Motor neuron (in vitro differentiated cells): Measurements from ENCODE around the gene ERC2. TPM values are rescaled to one million over a fixed set of nuclear protein-coding genes. Genes with fewer than 3 reads are reported as not detected.
A peak's percentile ranks its signal among the peaks of the same experiment; 100 is the strongest.

Experiments used
- ATAC-seq, 8 experiments: fragments of 200-7000 bp; cut with Tn5 transposase; replicated peaks in 6 of 8; 2 replicates each; pipeline ENCODE4 v1.8.0; 2021; ENCODE audit warnings: mild to moderate bottlenecking in 8 of 8, moderate library complexity in 8 of 8
- H3K27ac ChIP-seq, 2 donors: fragments of 250-450 bp; sonication (Bioruptor Pico); 2 replicates each; pipeline ENCODE4 v1.9.0; 2021; ENCODE audit warnings: antibody characterized with exemption in 2 of 2, mild to moderate bottlenecking in 2 of 2, moderate library complexity in 1 of 2
- H3K4me1 ChIP-seq, 2 donors: fragments of 250-450 bp; sonication (Bioruptor Pico); replicated peaks in 1 of 2; 2 replicates each; pipeline ENCODE4 v1.6.1; 2021; ENCODE audit warnings: antibody characterized with exemption in 2 of 2, mild to moderate bottlenecking in 2 of 2, moderate library complexity in 1 of 2
- H3K4me3 ChIP-seq, 5 donors: fragments of 250-450 bp; sonication (Bioruptor Pico); 2 replicates each; pipeline ENCODE4 v1.9.0; 2021; ENCODE audit warnings: antibody characterized with exemption in 5 of 5, mild to moderate bottlenecking in 5 of 5, moderate library complexity in 4 of 5
- WGBS, 10 experiments: fragments of 450-650 bp; shearing (Covaris generic); methylation state at CpG; one replicate each; pipeline ENCODE4 v1.0.0; 2022; 5-methylcytosine and 5-hydroxymethylcytosine counted together
- in situ Hi-C, 9 experiments: fragments of 400-800 bp; cut with MboI; loops; one replicate each; pipeline ENCODE4 v1.15.0; 2021; ENCODE audit warnings: low sequenced_read_pairs in 9 of 9, low pct_unique_long_range_greater_than_20kb in 2 of 9; ENCODE audit not compliant: unreplicated experiment in 9 of 9
- total RNA-seq, 8 experiments: library from RNA; unstranded; fragments of 300-600 nt; gene quantifications; 2 replicates each; pipeline versions ENCODE4 v1.2.3 to v1.2.4, GENCODE V29; 2022

Gene ERC2
- total RNA-seq, 8 experiments from 2014 or later: 1.0 to 28.0 (median 18.2) TPM

DNA sequence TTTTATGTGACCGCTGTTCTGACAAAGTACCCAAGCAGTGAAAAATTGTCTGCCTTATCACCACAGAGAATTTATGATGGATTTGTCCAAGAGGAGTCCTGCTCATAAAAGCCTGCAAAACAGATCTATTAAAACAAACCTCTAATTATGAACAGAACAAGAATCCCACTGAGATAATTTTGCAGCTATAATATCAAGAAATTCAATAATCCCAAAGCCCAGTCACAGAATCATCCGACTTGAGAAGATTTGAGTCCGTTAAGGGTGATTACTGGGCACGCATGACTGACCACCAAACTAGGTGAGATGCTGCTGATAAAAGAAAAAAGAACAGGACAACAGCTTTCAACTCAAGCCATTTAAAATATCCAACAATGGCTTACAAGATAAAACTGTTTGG lies 750.2 kb downstream of the ERC2 start:
- H3K4me3 ChIP-seq: no peak overlapping the region
- H3K27ac ChIP-seq: no peak overlapping the region
- WGBS, 10 experiments: 13 to 96% (median 93%) methylated on average over 2 to 4 of the region's 4 CpGs; no CpG with 5 or more reads in 3 of the 10 experiments
- in situ Hi-C loops: loop anchor here in 1 of 9 experiments (25.0 kb wide), 1 partner anchor 231 kb away; the partner anchor contains the start of gene WNT5A
- no peak for ATAC-seq
- peaks cover 0 to 2% of the 10 kb centered on the region in 2 donors for H3K4me1 ChIP-seq

DNA sequence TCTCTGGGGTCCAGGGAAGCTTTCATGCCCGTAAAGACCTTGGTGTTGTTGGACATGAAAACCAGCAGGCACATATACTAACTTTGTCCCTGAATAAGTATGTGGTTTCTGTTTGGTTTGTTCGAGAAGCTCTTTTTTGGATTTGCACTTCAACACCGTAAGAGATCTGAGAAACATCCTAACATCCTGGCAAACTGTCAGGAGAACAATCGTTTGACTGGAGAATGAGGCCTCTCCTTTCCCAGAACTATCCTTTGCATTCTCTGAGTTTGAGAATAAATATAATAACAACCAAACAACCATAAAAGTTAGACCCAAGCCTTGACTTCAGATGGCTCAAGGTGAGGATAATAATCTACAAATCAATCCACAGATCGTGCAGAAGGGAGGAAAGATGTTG lies 750.8 kb downstream of the ERC2 start:
- 26 to 100% (median 84%) methylated on average over 1 to 5 of the region's 5 CpGs for WGBS, 10 experiments
- Histone ChIP-seq H3K4me1 (peaks cover 0 to 2% of the 10 kb centered on the region in 2 donors), H3K27ac (no peak overlapping the region), H3K4me3 (no peak overlapping the region)
- in situ Hi-C loops: loop anchor here in 1 of 9 experiments (25.0 kb wide), 1 partner anchor 230 kb away; the partner anchor contains the start of gene WNT5A
- ATAC-seq: no peak

DNA sequence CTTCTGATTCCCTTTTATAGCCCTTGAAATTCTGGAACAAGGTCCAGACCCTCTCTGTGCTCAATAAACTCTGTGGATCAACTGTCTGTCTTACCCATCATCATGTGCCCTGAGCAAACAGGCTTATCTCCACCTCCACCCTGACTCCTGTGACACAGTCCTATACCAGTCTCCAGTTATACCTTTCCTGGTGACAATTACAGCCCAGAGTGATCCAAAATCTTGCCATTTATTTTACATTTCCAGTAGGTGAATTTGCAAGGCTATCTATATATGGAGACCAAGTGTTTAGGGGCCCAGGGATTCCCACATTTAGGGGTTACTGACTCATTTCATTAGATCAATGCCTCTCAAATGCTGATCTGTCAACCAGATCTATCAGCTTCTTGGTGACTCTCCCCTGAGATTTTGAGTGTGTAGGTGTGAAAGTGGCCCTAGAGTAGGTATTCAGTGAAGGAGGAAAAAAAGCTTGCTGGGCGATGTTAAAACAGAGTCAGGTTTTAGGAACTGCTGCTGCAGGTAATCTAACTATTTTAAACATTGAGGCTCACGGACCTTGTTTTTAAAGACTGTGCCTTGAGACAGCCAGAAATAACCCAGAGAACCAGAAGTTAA lies 751.5 kb downstream of the ERC2 start:
- ATAC-seq: no peak
- H3K4me3 ChIP-seq: no peak overlapping the region
- H3K4me1 ChIP-seq: peaks cover 0 to 2% of the 10 kb centered on the region in 2 donors
- H3K27ac ChIP-seq: no peak overlapping the region
- in situ Hi-C loops: loop anchor here in 1 of 9 experiments (25.0 kb wide), 1 partner anchor 229 kb away; the partner anchor contains the start of gene WNT5A
- 44 to 100% (median 85%) methylated on average over 1 to 2 of the region's 2 CpGs; no CpG with 5 or more reads in 2 of the 10 experiments for WGBS, 10 experiments

DNA sequence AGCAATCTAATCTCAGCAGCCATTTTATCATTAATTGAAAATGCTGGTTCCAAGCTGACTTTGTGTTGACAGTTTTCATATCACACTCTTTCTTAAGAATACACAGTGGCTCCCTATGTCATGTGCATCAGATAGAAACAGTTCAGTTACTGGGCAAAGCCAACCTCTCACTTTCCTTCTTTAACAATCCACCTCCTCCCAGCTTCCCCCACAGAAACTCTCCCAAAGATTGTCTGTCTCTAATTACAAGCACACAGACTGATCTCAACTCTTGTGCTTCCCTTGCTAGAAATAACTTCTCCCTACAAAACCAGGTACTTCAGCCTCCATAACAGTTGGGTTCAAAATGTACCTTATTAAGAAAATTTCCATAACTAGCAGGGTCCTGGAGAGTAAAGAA lies 752.2 kb downstream of the ERC2 start:
- H3K27ac ChIP-seq: no peak overlapping the region
- H3K4me3 ChIP-seq: no peak overlapping the region
- in situ Hi-C loops: loop anchor here in 1 of 9 experiments (25.0 kb wide), 1 partner anchor 229 kb away; the partner anchor contains the start of gene WNT5A
- peaks cover 0 to 2% of the 10 kb centered on the region in 2 donors for H3K4me1 ChIP-seq
- ATAC-seq: no peak

DNA sequence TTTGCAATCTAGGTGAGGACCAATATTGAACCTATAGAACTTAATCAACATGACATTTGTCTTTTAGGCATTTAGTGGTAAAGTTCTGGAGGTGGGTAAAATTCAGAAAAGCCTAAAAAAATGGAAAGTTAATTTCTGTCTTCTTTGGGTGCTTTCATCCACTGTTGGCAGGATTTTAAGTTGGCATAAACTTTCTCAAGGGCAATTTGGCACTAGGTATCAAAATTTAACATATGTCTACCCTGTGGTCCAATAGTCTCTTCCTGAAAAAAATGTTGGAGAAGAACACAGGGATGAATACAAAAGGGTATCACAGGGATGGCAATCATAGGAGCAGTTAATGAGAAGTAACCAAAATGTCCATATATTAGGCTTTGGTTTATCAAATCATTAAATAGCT lies 754.2 kb downstream of the ERC2 start:
- ATAC-seq: no peak
- Histone ChIP-seq H3K4me1 (no peaks in the 10 kb centered on the region), H3K4me3 (no peak overlapping the region), H3K27ac (no peak overlapping the region)
- in situ Hi-C loops: loop anchor here in 1 of 9 experiments (25.0 kb wide), 1 partner anchor 227 kb away; the partner anchor contains the start of gene WNT5A

DNA sequence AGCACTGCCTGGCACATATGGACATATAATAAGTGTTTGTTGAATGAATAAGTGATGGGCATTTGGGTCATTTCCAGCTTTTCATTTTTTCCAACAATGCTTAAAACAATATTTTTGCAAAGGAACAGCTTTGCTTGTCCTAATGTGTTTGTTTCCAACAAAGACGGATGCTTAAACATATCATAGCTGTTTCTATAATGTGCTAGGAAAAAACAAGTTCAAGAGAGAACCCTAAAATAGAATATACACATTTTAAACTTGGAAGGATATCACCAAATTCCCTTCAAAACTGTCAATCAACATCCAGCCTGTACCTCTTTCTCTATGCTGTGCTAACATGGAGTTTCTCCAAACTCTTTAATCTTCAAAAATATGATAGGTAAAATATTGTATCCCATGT lies 756.6 kb downstream of the ERC2 start:
- Histone ChIP-seq H3K4me3 (no peak overlapping the region), H3K4me1 (no peaks in the 10 kb centered on the region), H3K27ac (no peak overlapping the region)
- ATAC-seq: no peak
- in situ Hi-C loops: loop anchor here in 1 of 9 experiments (25.0 kb wide), 1 partner anchor 224 kb away; the partner anchor contains the start of gene WNT5A
- 14 to 100% (median 83%) methylated on average over 1 of the region's 1 CpG; no CpG with 5 or more reads in 2 of the 10 experiments for WGBS, 10 experiments

DNA sequence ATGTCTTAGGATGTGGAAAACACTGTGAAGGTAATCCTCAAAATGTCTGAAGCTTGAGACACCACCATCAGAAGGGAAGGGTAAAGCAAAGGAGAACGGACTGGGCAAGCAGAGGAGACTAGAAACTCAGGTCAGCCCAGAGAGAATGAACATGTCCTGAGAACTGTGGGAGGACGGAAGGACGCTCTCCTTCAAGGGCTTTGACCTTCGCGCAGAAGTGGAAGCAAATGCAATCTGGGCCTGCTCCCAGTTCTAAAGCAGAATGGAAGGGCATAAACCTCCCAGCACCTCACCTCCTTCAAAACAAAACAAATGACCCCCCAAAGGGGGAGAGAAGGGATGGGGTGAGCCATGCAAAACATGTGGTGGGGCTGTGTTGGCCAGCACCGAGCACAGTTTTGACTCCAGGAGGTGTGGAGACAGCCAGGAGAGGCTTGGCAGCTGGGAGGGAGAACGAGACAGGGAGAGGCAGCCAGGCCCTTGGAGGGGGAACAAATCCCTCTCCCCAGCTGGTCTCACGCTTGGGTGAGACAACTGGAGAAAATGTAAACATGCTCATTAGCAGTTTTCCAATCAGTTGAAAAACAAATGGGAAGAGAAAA lies 758.8 kb downstream of the ERC2 start:
- no peak for ATAC-seq
- 0 to 94% (median 71%) methylated on average over 1 to 6 of the region's 8 CpGs; no CpG with 5 or more reads in 4 of the 10 experiments for WGBS, 10 experiments
- no peaks in the 10 kb centered on the region for H3K4me1 ChIP-seq
- no peak overlapping the region for H3K27ac ChIP-seq
- H3K4me3 ChIP-seq: no peak overlapping the region
- in situ Hi-C loops: loop anchor here in 1 of 9 experiments (25.0 kb wide), 1 partner anchor 222 kb away; the partner anchor contains the start of gene WNT5A

DNA sequence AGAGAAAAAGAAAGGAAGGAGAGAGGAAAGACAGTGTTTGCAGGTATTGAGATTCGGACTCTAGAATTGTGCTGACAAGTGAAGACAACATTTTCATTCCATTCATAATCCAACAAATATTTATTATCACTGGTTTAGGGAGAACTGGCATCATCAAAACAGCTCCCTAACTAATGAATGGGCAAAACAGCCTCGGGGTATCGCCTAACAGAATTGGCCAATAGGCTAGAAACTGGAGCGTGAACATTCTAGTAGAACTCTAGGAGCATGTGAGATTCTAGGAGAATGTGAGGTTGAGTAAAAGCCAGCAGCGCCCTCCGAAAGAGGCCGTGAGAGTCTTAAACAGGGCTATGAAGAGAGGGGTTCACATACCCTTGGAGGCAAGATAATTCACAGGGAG lies 759.3 kb downstream of the ERC2 start:
- no peak for ATAC-seq
- H3K4me3 ChIP-seq: no peak overlapping the region
- WGBS, 10 experiments: 24 to 98% (median 93%) methylated on average over 1 to 7 of the region's 7 CpGs; no CpG with 5 or more reads in 1 of the 10 experiments
- H3K27ac ChIP-seq: no peak overlapping the region
- no peaks in the 10 kb centered on the region for H3K4me1 ChIP-seq
- in situ Hi-C loops: loop anchor here in 1 of 9 experiments (25.0 kb wide), 1 partner anchor 222 kb away; the partner anchor contains the start of gene WNT5A

DNA sequence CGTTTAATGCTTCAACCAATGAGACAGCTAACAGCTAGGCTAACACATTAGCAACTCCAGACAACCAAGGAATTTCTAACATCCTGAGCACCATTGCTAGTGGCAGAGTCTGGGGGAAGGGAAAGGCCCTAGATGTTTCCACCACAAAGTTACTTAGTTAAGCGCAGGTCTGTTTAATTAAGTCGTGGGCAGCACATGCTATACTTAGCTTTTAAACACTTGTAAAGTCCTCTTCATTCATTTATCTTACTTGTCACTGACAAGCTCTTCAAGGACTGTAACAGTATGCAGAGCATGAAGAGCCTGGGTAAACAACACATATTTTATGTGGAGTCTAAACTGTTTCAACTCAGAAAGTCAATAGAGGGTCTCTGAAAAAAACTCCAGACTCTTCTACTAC lies 760.0 kb downstream of the ERC2 start:
- H3K27ac ChIP-seq: no peak overlapping the region
- WGBS, 10 experiments: 0 to 90% (median 72%) methylated on average over 1 to 3 of the region's 3 CpGs; no CpG with 5 or more reads in 3 of the 10 experiments
- in situ Hi-C loops: loop anchor here in 1 of 9 experiments (25.0 kb wide), 1 partner anchor 221 kb away; the partner anchor contains the start of gene WNT5A
- no peak overlapping the region for H3K4me3 ChIP-seq
- ATAC-seq: peak in 3 of 8 experiments; percentile 51 to 95 (median 68)
- no peaks in the 10 kb centered on the region for H3K4me1 ChIP-seq

DNA sequence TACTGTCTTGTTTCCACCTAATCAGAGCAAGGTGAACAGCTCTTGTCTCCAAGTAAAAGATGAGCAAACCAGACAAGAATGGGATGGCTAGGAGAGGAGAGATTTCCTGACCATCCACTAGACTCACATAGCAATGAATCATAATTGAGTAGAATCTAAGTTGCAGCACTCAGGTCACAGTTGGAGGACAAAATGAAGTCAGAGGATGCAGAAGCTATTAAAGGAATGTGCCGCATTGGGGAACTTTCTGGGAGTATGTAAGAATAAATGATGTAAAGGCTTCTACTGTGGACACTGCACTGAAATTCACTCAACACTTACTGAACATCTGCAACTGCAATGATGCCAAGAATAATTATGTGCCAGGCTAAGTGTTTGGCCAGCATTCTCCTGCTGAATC lies 763.7 kb downstream of the ERC2 start:
- in situ Hi-C loops: loop anchor here in 1 of 9 experiments (25.0 kb wide), 1 partner anchor 217 kb away; the partner anchor contains the start of gene WNT5A
- H3K27ac ChIP-seq: no peak overlapping the region
- H3K4me1 ChIP-seq: peaks cover 0 to 15% of the 10 kb centered on the region in 2 donors
- no peak overlapping the region for H3K4me3 ChIP-seq
- 40 to 100% methylated on average over 1 of the region's 1 CpG; no CpG with 5 or more reads in 8 of the 10 experiments for WGBS, 10 experiments
- no peak for ATAC-seq

DNA sequence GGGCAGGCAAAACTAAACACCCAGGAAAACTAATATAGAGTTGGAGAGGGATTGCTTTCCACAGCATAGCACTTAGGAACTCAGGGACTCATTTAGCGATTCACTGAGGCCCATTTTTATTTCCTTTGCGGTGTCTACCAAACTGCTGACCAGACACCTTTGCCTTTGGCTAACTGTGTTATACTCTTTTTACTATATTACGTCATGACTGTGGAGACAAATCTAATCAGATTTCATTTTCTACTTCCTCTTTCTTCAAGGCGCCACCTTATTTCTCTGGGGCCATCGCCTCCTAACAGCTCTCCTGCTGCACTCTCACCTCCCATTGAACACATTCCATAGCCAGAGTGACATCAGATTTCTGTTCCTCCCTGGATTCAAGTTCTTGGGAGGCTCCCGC lies 765.4 kb downstream of the ERC2 start:
- Histone ChIP-seq H3K4me1 (peaks cover 4 to 15% of the 10 kb centered on the region in 2 donors), H3K4me3 (no peak overlapping the region), H3K27ac (no peak overlapping the region)
- no peak for ATAC-seq
- WGBS, 10 experiments: 55 to 100% (median 87%) methylated on average over 2 to 6 of the region's 6 CpGs; no CpG with 5 or more reads in 2 of the 10 experiments
- in situ Hi-C loops: loop anchor here in 1 of 9 experiments (25.0 kb wide), 1 partner anchor 216 kb away; the partner anchor contains the start of gene WNT5A

DNA sequence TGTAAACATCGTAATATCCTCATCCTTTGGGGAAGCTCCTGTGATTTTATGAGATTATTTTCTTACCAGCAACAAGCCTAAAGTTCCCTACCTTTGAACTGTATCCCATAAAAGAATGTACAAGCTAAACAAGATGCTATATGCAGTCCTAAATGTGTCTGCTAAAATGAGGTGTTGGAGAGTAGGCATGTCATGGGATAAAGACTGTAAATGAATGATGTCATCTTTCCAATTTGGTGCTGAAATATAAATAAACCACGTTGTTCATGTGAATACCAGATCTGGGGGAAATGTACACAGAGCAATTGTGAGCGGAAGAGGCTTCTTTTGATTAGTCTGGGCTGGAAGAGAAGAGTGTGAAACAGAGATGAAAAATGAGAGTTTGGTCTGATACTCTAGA lies 766.3 kb downstream of the ERC2 start:
- H3K27ac ChIP-seq: no peak overlapping the region
- peak in 5 of 8 experiments; percentile 78 to 92 (median 80) for ATAC-seq
- peaks cover 4 to 15% of the 10 kb centered on the region in 2 donors for H3K4me1 ChIP-seq
- in situ Hi-C loops: loop anchor here in 1 of 9 experiments (25.0 kb wide), 1 partner anchor 215 kb away; the partner anchor contains the start of gene WNT5A
- no peak overlapping the region for H3K4me3 ChIP-seq
- 10 to 100% (median 83%) methylated on average over 1 to 3 of the region's 3 CpGs; no CpG with 5 or more reads in 1 of the 10 experiments for WGBS, 10 experiments

DNA sequence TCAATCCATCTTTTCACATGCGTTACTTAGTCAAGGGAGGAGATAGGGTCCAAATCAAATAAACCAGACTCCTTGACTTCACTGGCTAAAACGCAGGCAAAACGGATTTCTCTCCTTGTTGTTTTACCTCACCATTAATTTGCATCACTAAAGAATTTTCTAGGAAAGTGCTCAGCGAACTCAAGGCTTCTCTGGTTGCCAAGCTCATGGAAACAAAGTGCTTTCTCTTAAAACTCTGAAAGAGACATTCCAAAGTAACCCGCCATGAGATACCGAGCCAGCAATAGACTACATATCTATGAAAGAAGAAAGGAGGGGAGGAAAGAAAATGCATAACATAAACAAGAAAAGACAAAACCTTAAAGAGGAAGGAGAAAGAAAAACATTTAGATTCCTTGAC lies 769.4 kb downstream of the ERC2 start:
- no peak overlapping the region for H3K4me3 ChIP-seq
- WGBS, 10 experiments: 3 to 47% (median 39%) methylated on average over 3 to 6 of the region's 6 CpGs
- H3K4me1 ChIP-seq: peaks cover 4 to 15% of the 10 kb centered on the region in 2 donors
- H3K27ac ChIP-seq: no peak overlapping the region
- in situ Hi-C loops: no loop called here
- ATAC-seq: peak in 3 of 8 experiments; percentile 12 to 55 (median 23)
